Duodenal mucosa (tissue), 2 donors: ENCODE results near the gene ARL14EP.

Experiments used
- H3K27ac ChIP-seq: one replicate; pipeline ENCODE4 v1.7.0; 2013; ENCODE audit warnings: low read depth, low read length
- H3K27me3 ChIP-seq, 2 donors: one replicate each; pipeline ENCODE4 v1.7.0; 2013; ENCODE audit warnings: low read length in 2 of 2, control low read depth in 1 of 2; ENCODE audit not compliant: insufficient read depth in 2 of 2, control insufficient read depth in 1 of 2
- H3K36me3 ChIP-seq, 2 donors: one replicate each; pipeline ENCODE4 v1.7.0; 2013; ENCODE audit warnings: low read length in 2 of 2, control low read depth in 1 of 2; ENCODE audit not compliant: insufficient read depth in 2 of 2, control insufficient read depth in 1 of 2
- H3K4me1 ChIP-seq, 2 donors: one replicate each; pipeline ENCODE4 v1.7.0; 2013; ENCODE audit warnings: low read length in 2 of 2, control low read depth in 1 of 2; ENCODE audit not compliant: insufficient read depth in 2 of 2, control insufficient read depth in 1 of 2
- H3K4me3 ChIP-seq, 2 donors: one replicate each; pipeline ENCODE4 v1.7.0; 2013; ENCODE audit warnings: low read length in 2 of 2, low read depth in 1 of 2
- H3K9ac ChIP-seq, 2 donors: one replicate each; pipeline ENCODE4 v1.7.0; 2013; ENCODE audit warnings: low read length in 2 of 2, low read depth in 1 of 2
- H3K9me3 ChIP-seq, 2 donors: one replicate each; pipeline ENCODE4 v1.7.0; 2013; ENCODE audit warnings: low read length in 2 of 2, control low read depth in 1 of 2; ENCODE audit not compliant: control insufficient read depth in 1 of 2

ARL14EP gene

GRCh38 chr11:30348035-30348434, 25.1 kb downstream of the ARL14EP start:
- Histone ChIP-seq H3K4me3 (no peak overlapping the region), H3K4me1 (no peaks in the 10 kb centered on the region), H3K27me3 (no peaks in the 10 kb centered on the region), H3K9me3 (no peaks in the 10 kb centered on the region), H3K36me3 (no peaks in the 10 kb centered on the region), H3K27ac (no peak overlapping the region), H3K9ac (no peak overlapping the region)

- Histone ChIP-seq H3K36me3 (no peaks in the 10 kb centered on the region), H3K9me3 (no peaks in the 10 kb centered on the region), H3K4me3 (no peak overlapping the region), H3K9ac (no peak overlapping the region), H3K27ac (no peak overlapping the region), H3K27me3 (no peaks in the 10 kb centered on the region), H3K4me1 (no peaks in the 10 kb centered on the region)
Measured at GRCh38 chr11:30349885-30350284, 27.0 kb downstream of the ARL14EP start.

GRCh38 chr11:30350384-30350783, 27.5 kb downstream of the ARL14EP start:
- H3K9ac ChIP-seq = no peak overlapping the region
- H3K4me1 ChIP-seq = no peaks in the 10 kb centered on the region
- H3K27ac ChIP-seq = no peak overlapping the region
- no peaks in the 10 kb centered on the region for H3K27me3 ChIP-seq
- no peaks in the 10 kb centered on the region for H3K36me3 ChIP-seq
- H3K4me3 ChIP-seq = no peak overlapping the region
- no peaks in the 10 kb centered on the region for H3K9me3 ChIP-seq

- Histone ChIP-seq H3K27ac (no peak overlapping the region), H3K4me3 (no peak overlapping the region), H3K27me3 (no peaks in the 10 kb centered on the region), H3K36me3 (no peaks in the 10 kb centered on the region), H3K4me1 (no peaks in the 10 kb centered on the region), H3K9me3 (no peaks in the 10 kb centered on the region), H3K9ac (no peak overlapping the region)
Measured at GRCh38 chr11:30351061-30351460, 28.2 kb downstream of the ARL14EP start.

GRCh38 chr11:30356391-30356790, 33.5 kb downstream of the ARL14EP start:
- no peak overlapping the region for H3K4me3 ChIP-seq
- H3K27ac ChIP-seq = no peak overlapping the region
- H3K27me3 ChIP-seq = no peaks in the 10 kb centered on the region
- no peak overlapping the region for H3K9ac ChIP-seq
- no peaks in the 10 kb centered on the region for H3K36me3 ChIP-seq
- H3K4me1 ChIP-seq = no peaks in the 10 kb centered on the region
- H3K9me3 ChIP-seq = no peaks in the 10 kb centered on the region

- H3K36me3 ChIP-seq = no peaks in the 10 kb centered on the region
- H3K4me3 ChIP-seq = no peak overlapping the region
- H3K27ac ChIP-seq = no peak overlapping the region
- no peaks in the 10 kb centered on the region for H3K4me1 ChIP-seq
- H3K9ac ChIP-seq = no peak overlapping the region
- no peaks in the 10 kb centered on the region for H3K9me3 ChIP-seq
- no peaks in the 10 kb centered on the region for H3K27me3 ChIP-seq
Measured at GRCh38 chr11:30357872-30358271, 35.0 kb downstream of the ARL14EP start.

- no peaks in the 10 kb centered on the region for H3K27me3 ChIP-seq
- H3K27ac ChIP-seq = no peak overlapping the region
- no peak overlapping the region for H3K4me3 ChIP-seq
- H3K9me3 ChIP-seq = no peaks in the 10 kb centered on the region
- H3K4me1 ChIP-seq = no peaks in the 10 kb centered on the region
- no peak overlapping the region for H3K9ac ChIP-seq
- H3K36me3 ChIP-seq = no peaks in the 10 kb centered on the region
Measured at GRCh38 chr11:30358536-30358935, 35.6 kb downstream of the ARL14EP start.

- Histone ChIP-seq H3K9me3 (no peaks in the 10 kb centered on the region), H3K36me3 (no peaks in the 10 kb centered on the region), H3K27ac (no peak overlapping the region), H3K9ac (no peak overlapping the region), H3K27me3 (no peaks in the 10 kb centered on the region), H3K4me1 (no peaks in the 10 kb centered on the region), H3K4me3 (no peak overlapping the region)
Measured at GRCh38 chr11:30360741-30361140, 37.8 kb downstream of the ARL14EP start.

GRCh38 chr11:30364139-30364836, 41.4 kb downstream of the ARL14EP start:
- Histone ChIP-seq H3K36me3 (no peaks in the 10 kb centered on the region), H3K4me1 (no peaks in the 10 kb centered on the region), H3K27me3 (no peaks in the 10 kb centered on the region), H3K27ac (no peak overlapping the region), H3K9ac (no peak overlapping the region), H3K4me3 (no peak overlapping the region), H3K9me3 (no peaks in the 10 kb centered on the region)

GRCh38 chr11:30364837-30365482, 42.1 kb downstream of the ARL14EP start:
- H3K9ac ChIP-seq = no peak overlapping the region
- no peak overlapping the region for H3K27ac ChIP-seq
- no peaks in the 10 kb centered on the region for H3K36me3 ChIP-seq
- H3K4me1 ChIP-seq = no peaks in the 10 kb centered on the region
- H3K27me3 ChIP-seq = no peaks in the 10 kb centered on the region
- H3K9me3 ChIP-seq = no peaks in the 10 kb centered on the region
- H3K4me3 ChIP-seq = no peak overlapping the region
